ENCODE results near the gene B3GLCT.

The B3GLCT gene

GRCh38 chr13:31301119-31301518 lies 101.3 kb downstream of the B3GLCT start:
- DNase-seq (ENCODE audit: low read depth in 1 of 2, low spot score in 1 of 2), result no peak
- no peak overlapping the region for H3K4me3 ChIP-seq (replicated peaks; ENCODE audit: insufficient read depth, low read length)
- H3K27ac ChIP-seq (replicated peaks), result no peak overlapping the region
- no peaks in the 10 kb centered on the region for H3K27me3 ChIP-seq (ENCODE audit: insufficient read depth, poor library complexity, severe bottlenecking)
- TF ChIP-seq CTCF (IDR thresholded peaks at IDR 0.05; ENCODE audit: insufficient read depth, low read length) (no peak), GABPA (IDR thresholded peaks at IDR 0.05; ENCODE audit: low read depth) (no peak), POLR2AphosphoS5 (IDR thresholded peaks at IDR 0.05; ENCODE audit: low read depth) (no peak), SPI1 (IDR thresholded peaks at IDR 0.05; ENCODE audit: borderline replicate concordance, low read depth) (no peak), REST (IDR thresholded peaks at IDR 0.05; ENCODE audit: insufficient replicate concordance, low read depth) (no peak)

GRCh38 chr13:31310356-31310755 lies 110.6 kb downstream of the B3GLCT start:
- Histone ChIP-seq H3K27ac (replicated peaks) (no peak overlapping the region), H3K27me3 (ENCODE audit: insufficient read depth, poor library complexity, severe bottlenecking) (no peaks in the 10 kb centered on the region), H3K4me3 (replicated peaks; ENCODE audit: insufficient read depth, low read length) (no peak overlapping the region)
- TF ChIP-seq POLR2AphosphoS5 (IDR thresholded peaks at IDR 0.05; ENCODE audit: low read depth) (no peak), REST (IDR thresholded peaks at IDR 0.05; ENCODE audit: insufficient replicate concordance, low read depth) (no peak), GABPA (IDR thresholded peaks at IDR 0.05; ENCODE audit: low read depth) (no peak), CTCF (IDR thresholded peaks at IDR 0.05; ENCODE audit: insufficient read depth, low read length) (no peak), SPI1 (IDR thresholded peaks at IDR 0.05; ENCODE audit: borderline replicate concordance, low read depth) (no peak)
- no peak for DNase-seq (ENCODE audit: low read depth in 1 of 2, low spot score in 1 of 2)

GRCh38 chr13:31310786-31311185 lies 111.0 kb downstream of the B3GLCT start:
- Histone ChIP-seq H3K27ac (replicated peaks) (no peak overlapping the region), H3K27me3 (ENCODE audit: insufficient read depth, poor library complexity, severe bottlenecking) (no peaks in the 10 kb centered on the region), H3K4me3 (replicated peaks; ENCODE audit: insufficient read depth, low read length) (no peak overlapping the region)
- no peak for DNase-seq (ENCODE audit: low read depth in 1 of 2, low spot score in 1 of 2)
- TF ChIP-seq REST (IDR thresholded peaks at IDR 0.05; ENCODE audit: insufficient replicate concordance, low read depth) (no peak), SPI1 (IDR thresholded peaks at IDR 0.05; ENCODE audit: borderline replicate concordance, low read depth) (no peak), POLR2AphosphoS5 (IDR thresholded peaks at IDR 0.05; ENCODE audit: low read depth) (no peak), CTCF (IDR thresholded peaks at IDR 0.05; ENCODE audit: insufficient read depth, low read length) (no peak), GABPA (IDR thresholded peaks at IDR 0.05; ENCODE audit: low read depth) (no peak)
